TTC549 (cell line): ENCODE results near the gene CADPS2.
"Not testable (repeated sequence)": the region's sequence is repeated elsewhere in the genome, so short reads cannot be mapped to it uniquely, and the experiment has no call there.

Experiments
- FAIRE-seq: peaks from 2 replicates; lab custom pipeline; 2012; peaks lifted over from hg19 to GRCh38; lab: Jason Lieb, UNC

Gene CADPS2

DNA sequence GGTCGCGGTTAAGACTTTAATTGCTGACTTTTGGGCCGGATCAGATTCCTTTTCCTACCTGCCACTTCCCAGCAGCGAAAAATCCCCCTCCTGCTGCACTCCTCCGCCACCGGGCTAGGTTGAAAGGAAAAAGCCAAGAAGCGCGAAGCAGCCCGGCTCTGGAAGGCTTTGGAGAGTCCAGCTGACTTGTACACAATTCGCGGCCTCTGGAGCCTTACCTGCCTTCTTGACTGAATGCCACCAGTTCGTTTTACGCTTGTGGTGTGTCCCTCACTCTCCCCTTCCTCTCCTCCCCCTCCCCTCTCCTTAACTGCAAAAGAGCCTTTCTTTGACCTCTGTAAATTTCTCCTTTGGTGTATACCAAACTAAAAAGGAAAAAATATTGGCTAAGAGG is 579.0 kb downstream of the CADPS2 start:
- FAIRE-seq = no peak

DNA sequence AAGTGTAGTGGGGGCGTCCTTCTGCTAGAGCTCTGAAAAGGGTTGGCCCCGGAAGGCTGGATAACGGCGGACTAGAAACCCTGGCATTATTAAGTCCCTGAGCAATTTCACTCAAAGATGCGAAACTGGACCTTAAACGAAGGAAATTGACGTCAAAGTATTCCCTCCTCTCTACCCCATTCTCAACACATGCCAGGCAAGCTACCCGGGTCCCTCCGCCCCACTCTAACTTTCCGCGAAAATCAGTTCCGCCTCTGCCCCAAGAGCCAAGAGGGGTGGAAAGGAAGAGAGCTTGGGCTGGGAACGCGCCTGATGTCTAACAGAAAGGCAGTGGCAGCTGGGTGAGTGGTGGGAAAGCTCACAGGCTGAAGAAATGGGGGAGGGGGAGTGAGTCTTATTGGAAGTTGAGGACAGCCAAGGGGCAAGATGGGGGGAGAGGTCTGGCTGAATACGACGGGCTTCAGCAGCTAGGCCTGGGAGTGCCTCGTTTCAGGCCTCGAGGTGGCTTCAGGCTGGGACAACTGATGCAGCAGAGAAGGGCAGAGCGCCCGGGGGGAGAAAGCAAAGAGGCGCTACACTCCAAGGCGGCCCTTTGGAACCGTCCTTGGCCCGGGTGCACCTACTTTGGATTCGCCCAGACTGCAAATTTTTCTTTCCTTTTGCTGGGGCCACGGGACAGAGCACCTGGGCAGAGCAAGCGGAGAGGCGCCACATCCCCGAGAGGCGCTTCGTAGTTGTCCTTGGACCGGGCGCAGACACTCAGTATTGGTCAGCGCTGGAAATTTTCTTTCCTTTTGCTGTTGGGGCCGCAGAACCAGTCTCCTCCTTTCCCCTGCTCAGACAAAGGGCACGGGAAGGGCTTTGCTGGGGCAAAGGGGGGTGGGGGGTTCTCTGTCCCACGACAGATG is 579.7 kb downstream of the CADPS2 start:
- FAIRE-seq = no peak

DNA sequence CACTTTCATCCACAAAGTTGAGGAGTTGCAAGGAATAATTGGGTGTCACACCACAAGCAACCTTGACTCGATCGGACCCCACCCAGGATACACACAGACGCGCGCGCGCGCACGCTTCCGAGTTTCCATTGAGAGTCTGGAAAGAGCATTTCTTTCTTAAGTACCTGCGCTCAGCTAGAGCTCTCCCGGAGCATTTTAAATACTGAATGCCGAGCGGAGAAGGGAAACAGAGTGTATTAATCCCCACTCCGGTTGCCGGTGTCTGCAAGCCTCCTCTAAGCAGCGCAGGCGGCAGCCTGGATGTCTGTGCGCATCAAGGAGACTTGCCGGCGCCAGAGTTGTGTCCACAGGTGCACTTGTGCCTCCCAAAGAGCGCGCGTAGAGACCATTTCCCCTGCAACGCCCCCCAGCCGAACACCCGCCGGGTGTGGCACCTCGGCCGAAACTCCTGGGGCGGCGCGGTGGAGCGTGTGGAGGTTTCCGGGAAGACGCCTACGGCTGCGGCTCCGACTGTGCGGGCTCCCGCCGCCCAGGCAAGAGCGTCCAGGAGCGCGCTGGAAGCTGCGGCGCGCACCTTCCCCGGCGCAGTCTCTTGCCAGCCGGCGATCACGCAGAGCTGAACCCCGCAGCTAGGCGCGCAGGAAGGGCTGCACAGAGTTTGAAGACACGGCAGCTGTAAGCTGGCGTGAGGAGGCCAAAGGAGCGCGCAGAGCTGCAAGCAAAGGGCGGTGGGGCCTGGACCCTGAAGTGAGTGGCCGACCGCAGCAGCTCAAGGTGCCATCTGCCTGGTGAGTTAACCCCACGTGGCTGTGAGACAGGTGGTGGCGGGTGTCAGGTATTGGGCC is 580.6 kb downstream of the CADPS2 start:
- no peak for FAIRE-seq

DNA sequence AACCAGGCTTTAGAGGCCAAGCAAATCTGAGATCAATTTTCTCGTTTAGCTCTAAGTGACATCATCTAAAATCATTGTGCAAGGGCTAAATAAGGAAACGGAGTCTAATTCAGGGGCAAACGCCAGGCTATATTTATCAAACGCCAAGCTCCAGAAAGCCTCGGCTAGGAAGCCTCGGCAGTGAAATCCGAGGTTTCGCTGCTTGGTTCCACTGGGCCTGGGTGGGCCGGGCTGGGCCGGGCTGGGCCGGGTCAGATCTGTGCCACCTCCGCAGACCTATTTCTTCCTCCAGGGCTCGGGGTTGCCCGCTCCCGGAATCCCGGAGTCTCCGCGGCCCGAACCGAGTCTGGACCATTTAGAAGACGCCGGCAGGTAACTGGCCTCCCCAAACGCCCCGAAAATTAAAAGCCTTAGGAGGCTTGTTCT is 581.3 kb downstream of the CADPS2 start:
- no peak for FAIRE-seq

DNA sequence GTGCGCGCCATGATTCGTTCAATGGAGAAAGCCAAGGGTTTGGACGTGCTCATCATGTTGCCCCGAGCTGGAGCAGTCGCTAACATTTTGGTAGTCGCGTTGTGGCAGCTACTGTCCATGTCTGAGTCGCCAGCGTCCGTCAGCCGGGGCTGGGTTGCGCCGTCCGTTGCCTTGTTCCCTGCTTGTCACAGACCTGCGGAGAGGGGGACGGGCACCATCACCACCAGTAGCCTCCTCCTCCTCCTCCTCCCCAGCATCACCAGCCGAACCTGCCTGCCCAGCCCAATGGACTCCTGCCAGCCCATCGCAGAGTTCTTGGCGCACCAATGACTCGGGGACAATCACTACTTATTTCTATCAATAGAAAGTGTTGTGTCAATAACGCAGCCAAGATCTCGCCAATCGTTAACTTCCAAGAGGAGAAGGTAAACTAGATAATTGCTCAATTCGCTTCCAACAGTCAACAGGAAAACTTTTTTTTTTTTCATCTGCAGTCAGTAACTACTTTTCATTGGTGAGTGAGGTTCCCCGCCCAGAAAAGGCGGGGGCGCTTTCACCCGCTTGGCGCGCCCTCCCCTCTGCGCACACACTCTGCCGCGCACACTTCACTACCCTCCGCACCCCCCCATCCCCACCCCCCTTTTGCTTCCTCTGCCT is 581.8 kb downstream of the CADPS2 start, which contains the start of gene FEZF1:
Gene FEZF1, minus strand, starts transcription at position 432 of the 657 bp plus-strand sequence. Its CDS starts 313 bp downstream, at position 119.
- no peak for FAIRE-seq

DNA sequence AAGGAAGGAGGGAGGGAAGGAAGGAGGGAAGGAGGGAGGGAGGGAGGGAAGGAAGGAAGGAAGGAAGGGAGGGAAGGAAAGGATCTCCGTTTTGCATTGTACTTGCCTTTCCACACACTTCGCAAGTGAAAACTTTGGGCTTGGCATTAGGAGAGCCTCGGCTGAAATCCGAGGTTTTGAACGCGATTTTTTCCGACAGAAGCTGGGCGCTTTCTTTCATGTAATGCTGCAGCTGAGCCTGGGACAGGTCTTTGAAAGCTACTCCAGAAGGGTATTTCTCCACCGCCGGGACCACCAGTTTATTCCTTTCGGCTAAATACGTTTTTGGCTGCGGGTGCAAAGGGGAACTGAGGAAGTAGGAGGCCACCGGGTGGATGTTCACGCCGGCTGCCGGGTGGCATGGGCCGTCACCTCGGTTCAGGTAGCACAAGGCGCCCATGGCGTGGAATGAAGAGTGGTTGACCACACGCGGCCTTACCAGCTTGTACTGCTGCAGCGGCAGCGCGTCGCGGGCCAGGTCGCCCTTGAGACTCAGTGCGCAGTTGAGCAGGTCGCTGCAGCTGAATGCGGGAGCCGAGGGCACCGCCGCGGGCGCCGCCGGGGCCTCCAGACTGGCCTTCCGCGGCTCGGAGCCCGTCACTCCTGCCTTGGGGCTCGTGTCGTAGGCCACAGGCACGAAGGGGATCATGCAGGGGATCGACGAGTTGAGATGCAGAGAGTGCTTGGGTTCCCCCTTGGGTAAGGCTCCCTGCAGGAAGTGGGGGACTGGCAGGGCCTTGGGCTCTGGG is 582.5 kb downstream of the CADPS2 start:
- FAIRE-seq = no peak

DNA sequence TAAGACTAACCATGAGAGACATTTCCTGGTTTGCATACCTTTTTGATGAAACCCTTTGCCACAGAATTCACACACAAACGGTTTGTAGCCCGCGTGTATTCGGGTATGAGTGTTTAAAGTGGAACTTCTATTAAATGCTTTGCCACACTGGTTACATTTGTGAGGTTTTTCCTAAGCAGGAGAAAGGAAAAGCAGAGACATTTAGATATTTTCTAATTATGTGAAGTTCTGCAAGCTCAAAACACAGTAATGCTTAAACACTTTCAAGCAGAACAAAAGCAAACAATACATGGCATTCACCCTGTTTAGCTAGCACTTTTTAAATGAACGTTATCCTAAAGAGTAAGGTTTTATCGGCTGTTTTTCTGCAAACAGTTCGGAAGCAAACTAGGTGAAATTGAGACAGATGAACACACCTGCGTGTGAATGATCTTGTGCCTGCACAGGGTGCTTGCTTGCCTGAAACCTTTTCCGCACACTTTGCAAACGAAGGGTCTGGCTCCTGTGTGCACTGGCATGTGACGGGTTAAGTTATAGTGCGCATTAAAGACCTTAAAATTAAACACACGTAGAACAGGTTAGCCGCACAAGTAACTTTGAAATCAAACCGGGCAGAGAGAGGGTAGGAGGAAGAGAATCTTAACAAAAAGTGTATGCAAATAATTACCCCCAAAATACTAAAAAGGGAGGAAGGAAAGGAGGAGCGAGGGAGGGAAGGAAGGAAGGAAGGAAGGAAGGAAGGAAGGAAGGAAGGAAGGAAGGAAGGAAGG is 583.3 kb downstream of the CADPS2 start:
- FAIRE-seq = no peak

DNA sequence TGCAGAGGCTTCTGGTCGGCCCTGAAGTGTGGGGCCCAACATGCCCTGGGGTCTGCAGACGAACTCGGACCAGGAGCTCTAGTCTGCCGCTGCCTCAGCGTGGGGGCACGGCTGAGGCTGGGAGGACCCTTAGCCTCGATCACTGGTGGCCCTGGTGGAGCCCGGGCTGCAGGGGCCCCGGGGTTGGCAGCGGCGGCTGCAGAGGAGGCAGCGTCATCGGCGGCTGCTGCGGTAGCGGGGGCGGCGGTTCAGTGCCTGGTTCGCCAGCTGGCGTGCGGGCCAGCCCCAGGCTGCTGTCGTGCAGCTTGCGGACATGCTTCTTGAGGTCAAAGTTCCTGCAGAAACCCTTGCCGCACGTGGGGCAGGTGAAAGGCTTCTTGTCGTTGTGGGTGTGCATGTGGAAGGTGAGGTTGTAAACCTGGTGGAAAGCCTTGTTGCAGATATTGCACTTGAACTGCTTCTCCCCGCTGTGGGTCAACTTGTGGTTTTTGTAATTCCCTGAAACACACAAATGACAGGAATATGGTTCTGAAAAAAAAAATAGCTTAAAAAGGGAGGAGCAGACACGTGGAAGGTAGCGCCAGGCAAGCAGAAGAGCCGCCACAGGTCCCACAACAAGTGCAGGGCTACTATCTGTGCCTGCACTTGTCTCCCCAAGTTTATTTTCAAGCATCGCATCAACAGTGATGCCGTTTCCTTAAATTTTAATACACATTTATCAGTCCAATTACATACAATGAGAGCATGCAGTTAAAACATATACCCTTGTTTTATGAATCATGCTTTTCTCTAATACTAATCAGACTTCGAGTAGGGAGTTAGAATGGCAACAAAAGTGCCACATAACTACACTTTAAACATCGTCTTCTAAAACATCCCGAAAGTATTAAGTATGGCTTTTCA is 584.2 kb downstream of the CADPS2 start:
- no peak for FAIRE-seq

DNA sequence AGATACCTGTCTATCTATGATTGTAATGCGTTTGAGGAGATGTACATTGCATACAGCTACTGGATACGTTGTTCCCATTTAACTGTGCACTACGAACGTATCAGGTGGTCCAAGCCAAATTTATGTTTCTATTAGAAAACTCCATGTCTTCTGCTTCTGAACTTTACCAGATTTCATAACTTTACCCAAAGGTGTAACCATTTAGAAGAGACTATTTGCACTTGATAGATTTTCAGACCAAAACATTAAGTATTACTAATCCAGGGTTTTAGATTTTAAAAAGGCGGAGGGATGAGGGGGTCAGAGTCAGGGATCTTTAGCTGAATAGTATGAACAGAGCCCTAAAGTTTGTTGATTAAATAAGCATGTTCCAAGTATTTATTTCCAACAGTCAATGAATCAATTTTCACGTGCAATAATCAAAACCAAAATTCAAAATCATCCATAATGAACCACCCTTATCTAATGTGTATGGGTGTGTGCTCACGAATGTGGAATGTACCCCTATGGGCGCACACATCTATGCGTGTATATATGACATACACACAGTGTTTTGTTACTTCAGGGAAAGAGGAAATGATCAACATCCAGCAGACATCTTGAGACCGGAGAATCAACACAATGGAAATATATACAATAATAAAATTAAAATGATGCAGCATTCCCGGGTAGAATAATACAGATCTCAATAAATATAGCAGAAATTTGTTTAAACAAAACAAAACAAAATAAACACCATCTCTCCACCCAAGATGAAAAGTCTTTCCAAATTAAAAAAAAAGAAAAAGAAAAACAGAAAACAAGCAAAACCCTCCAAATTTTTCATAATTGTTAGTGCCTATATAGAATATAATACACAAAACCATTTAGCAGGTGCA is 585.1 kb downstream of the CADPS2 start:
- FAIRE-seq = no peak

DNA sequence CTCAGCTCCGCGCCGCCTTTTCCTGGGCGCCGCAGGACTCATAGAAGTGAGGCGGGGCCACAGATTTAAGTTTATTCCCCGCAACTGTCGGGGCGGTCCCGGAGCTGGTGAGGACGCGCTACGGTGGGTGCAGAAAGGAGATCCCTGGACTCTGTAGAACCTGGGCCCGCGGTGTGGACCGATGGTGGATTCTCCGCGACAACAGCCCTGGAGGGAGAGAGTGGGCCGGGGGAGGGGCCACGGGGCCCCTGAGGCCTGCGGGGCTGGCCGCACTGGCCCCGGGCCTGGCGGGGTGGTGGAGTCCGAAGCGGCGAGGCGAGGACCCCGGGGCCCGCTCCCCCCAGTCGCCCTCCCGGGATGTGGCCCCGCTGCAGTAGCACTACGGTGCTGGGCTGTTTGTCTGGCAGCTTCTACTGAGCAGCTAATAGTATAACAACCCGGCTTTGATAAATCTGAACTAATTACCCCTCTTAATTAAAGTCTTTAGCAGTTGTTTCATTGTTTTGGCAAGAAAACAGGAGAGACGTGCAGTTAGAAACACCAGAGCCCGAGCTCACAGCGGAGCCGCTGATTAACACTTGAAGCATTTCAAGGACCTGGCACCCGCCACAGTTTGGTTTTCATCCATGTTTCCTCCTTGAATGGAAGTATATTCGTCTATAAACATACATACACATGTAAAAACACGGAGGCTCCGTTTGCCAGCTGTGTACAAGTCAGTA is 585.9 kb downstream of the CADPS2 start:
- FAIRE-seq = no peak

DNA sequence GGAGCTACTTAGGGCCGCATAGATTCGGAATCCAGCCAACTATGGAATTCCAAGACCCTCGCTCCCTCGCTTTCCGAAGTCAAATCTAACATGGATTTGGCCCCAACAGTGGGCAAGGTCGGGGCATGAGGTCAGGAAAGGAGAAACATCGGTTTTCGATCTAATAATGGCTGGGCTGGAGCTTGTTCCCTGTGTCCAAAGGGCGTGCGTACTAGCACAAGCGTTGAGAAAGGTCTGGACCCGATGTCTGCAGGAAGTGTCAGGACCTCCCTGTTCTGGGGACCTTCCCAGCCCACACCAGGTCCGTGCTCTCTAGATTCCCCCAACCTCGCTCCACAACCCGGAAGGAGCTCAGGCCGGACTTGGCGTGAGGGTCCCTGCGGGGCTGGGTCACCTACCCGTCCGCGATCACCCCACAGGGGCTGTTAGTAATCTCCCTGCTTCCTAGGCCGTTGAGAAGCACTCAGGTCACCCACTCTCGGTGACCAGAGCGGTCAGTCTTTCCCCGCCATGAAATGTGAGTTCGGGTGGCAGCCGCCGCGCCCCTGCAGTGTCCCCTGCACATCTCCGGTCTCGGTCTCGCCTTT is 586.5 kb downstream of the CADPS2 start:
- FAIRE-seq = no peak

DNA sequence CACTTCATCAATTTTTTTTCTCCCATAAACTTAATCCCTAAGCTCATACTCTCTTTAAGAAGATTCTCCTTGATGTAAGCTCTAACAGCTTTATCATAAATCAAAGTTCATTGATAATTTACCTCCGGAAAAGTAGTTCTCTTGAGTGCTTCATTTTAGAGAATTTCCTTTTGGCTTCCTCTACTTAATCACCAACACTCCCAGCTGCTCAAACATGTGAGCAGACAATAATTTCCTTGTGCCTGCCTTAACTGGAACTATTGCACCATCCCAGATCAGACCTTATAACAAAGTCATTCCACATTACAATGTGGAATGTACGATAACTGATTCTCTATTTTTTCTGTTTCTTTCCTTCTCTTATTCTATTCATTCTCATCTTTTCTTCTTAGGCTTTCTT is 587.6 kb downstream of the CADPS2 start:
- FAIRE-seq = no peak

DNA sequence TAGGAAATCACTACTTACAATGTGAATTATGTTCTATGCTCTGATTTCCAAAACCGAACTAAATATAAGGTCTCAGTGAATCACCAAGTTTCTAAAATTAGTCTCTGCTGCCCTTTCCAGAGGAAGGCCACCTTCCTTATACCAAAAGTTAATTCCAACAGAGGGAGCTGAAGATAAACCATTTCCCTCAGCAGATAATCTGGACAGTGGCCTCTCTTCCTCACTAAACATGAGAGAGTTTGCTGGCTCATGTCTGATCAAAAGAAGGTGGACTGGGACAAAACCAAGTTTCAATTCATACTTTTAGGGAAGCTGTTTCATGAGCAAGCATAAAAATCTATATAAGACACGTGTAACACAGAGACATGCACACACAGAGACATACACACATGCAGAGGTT is 588.1 kb downstream of the CADPS2 start:
- FAIRE-seq = no peak

DNA sequence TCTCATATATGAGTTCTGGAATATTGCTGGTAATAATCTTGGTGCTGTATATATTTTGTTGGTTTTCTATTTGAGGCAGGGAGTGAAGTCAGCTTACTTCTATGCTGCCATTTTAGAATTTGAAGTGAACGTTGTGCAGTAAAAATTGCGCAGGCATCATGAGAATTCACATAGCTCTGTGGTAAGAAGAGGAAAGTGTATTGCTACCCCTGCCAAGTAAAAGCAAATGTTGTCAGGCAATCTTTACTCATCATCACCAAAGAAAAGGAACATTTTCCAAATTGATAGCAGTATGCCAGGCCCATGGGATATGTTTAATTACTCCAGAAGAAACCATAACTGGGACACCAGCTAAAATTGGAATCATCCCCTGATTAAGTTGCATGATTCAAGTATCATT is 595.1 kb downstream of the CADPS2 start:
- no peak for FAIRE-seq

DNA sequence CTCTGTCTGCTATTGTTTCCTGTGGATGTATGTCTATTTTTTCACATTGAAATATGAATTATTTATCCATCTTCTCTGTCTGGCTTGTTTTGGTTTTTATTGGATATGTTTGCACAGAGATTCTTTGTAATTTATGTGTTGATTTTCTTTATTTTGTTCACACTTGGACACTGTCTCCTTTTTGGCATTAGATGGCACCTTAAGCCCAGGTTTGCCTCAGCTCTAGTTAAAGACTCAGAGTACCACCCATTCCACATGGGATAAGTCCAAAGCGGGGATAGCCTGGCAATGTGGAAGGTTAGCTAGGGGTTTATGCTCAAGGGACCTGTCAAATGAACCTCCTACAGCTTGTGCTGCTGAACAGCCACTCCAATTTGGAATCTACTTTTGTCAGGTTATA is 595.8 kb downstream of the CADPS2 start:
- no peak for FAIRE-seq

DNA sequence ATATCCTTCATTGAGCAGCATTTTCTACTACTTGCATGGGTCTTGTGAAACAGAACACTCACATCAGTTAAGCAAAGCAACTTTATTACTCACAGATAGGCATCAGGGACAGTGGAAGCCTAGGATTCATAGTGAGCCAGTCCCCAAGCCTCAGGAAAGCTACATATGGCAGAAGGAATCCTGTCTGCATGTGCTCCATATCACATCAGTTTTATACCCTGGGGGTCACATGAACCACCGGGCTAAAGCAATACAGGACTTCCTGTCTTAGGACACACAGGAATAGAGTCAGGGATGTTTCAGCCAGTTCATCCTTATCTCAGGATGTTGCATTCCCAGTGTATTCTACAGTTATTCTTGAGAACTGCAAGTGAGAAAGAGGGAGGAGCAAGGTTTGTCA is 596.8 kb downstream of the CADPS2 start:
- no peak for FAIRE-seq

DNA sequence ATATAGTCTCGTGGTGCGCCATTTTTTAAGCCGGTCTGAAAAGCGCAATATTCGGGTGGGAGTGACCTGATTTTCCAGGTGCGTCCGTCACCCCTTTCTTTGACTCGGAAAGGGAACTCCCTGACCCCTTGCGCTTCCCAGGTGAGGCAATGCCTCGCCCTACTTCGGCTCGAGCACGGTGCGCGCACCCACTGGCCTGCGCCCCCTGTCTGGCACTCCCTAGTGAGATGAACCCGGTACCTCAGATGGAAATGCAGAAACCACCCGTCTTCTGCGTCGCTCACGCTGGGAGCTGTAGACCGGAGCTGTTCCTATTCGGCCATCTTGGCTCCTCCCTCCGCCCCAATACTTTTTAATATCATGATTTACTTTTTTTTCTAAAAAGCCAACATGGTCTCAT is 601.7 kb downstream of the CADPS2 start:
- FAIRE-seq = not testable (repeated sequence)

DNA sequence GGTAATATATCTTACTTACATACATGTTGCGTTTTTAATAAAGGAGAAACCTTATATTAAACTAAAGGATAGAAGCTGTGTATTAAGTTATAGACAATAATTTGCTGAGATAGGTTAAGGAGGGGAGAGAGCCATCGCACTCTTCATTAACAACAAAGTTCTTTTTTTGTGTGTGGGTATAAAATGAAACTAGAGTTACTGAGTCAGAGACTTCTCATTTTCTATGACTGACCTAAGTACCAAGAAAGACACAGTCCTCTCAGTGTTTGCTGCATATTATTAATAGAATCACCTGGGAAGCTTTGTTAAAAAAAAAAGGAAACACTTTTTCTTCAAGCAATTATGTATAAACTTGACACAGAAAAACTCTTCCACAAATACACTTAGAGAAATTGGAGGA is 613.1 kb downstream of the CADPS2 start:
- FAIRE-seq = no peak
